Measurements from ENCODE around the gene MAPK8IP1.

MAPK8IP1 gene

GRCh38 chr11:45933846-45934579, 48.6 kb downstream of the MAPK8IP1 start:
- Histone ChIP-seq H3K27ac (ENCODE audit: extremely low read depth, low read depth, low read length) (no peak overlapping the region), H3K4me3 (ENCODE audit: low read depth, low read length) (no peak overlapping the region), H3K9me3 (ENCODE audit: control insufficient read depth, insufficient read depth, low read depth, low read length) (no peaks in the 10 kb centered on the region), H3K4me1 (ENCODE audit: control insufficient read depth, insufficient read depth, low read length) (no peaks in the 10 kb centered on the region), H3K36me3 (ENCODE audit: control insufficient read depth in 2 of 2, insufficient read depth in 1 of 2, low read length in 2 of 2) (peaks cover 0 to 56% of the 10 kb centered on the region in 2 experiments; a peak in 1 of 3 replicates)
- POLR2A ChIA-PET = no interaction called here
- CTCF ChIA-PET = no interaction called here
- TF ChIP-seq, protein P1, sequence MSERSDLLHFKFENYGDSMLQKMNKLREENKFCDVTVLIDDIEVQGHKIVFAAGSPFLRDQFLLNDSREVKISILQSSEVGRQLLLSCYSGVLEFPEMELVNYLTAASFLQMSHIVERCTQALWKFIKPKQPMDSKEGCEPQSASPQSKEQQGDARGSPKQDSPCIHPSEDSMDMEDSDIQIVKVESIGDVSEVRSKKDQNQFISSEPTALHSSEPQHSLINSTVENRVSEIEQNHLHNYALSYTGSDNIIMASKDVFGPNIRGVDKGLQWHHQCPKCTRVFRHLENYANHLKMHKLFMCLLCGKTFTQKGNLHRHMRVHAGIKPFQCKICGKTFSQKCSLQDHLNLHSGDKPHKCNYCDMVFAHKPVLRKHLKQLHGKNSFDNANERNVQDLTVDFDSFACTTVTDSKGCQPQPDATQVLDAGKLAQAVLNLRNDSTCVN (tag by site-specific recombination; optimal IDR thresholded peaks at IDR 0.05) = no peak

GRCh38 chr11:45934580-45935318, 49.3 kb downstream of the MAPK8IP1 start:
- TF ChIP-seq SETDB1 (IDR thresholded peaks at IDR 0.05; ENCODE audit: insufficient read length, low read length) = no peak
- TF ChIP-seq ZNF791 (tag by site-specific recombination; IDR thresholded peaks at IDR 0.05) = no peak
- TF ChIP-seq ZNF600 (tag by site-specific recombination; IDR thresholded peaks at IDR 0.05) = no peak
- no peak for TF ChIP-seq ZFHX2 (tag by site-specific recombination; conservative IDR thresholded peaks at IDR 0.05)
- TF ChIP-seq OSR2 (tag by site-specific recombination; IDR thresholded peaks at IDR 0.05) = no peak
- Histone ChIP-seq H3K9me3 (ENCODE audit: control insufficient read depth, insufficient read depth, low read depth, low read length) (no peaks in the 10 kb centered on the region), H3K4me3 (ENCODE audit: low read depth, low read length) (no peak overlapping the region), H3K4me1 (ENCODE audit: control insufficient read depth, insufficient read depth, low read length) (no peaks in the 10 kb centered on the region), H3K27ac (ENCODE audit: extremely low read depth, low read depth, low read length) (no peak overlapping the region), H3K36me3 (ENCODE audit: control insufficient read depth in 2 of 2, insufficient read depth in 1 of 2, low read length in 2 of 2) (peaks cover 0 to 56% of the 10 kb centered on the region in 2 experiments; a peak in 1 of 3 replicates)
- CTCF ChIA-PET = no interaction called here
- POLR2A ChIA-PET = interaction anchor here (0.7 kb wide), 1 partner anchor 71 kb away, joined by 6 read pairs; no protein-coding TSS in a partner anchor

DNA sequence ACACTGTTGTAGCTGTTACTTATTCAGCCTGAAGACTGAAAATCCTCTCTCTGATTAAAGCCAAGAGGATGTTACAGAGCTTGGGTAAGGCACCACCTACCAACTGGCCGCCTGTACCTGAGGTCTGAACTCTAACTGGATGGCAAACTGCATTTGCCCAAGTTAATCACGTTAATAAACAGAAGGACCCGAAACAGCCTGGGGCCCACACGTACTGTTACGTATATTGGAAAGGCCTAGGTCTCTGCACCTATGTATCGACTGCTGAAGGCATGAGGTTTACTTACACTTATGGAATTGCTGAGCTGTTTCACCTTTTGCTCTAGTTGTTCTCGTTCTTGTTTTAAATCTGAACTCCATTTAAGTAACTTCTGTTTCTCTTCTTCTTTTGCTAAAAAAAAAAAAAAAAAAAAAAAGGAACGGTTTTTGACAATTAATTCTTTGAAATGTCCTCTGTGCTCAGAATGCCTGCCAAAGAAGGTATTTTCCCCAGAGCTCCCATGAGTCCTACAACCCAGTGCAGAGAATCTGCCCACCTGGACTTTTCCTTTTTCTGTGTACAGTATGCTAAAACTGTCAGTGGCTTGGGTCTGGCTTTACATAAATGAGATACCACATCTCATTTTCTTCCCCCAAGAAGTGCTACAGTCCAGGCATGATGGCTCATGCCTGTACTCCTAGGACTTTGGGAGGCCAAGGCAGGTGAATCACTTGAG, 50.1 kb downstream of the MAPK8IP1 start:
- CTCF ChIA-PET = interaction anchor here (0.9 kb wide), 1 partner anchor 30 kb away, joined by 3 read pairs; no protein-coding TSS in a partner anchor
- H3K4me1 ChIP-seq (ENCODE audit: control insufficient read depth, insufficient read depth, low read length) = no peaks in the 10 kb centered on the region
- no peak overlapping the region for H3K4me3 ChIP-seq (ENCODE audit: low read depth, low read length)
- POLR2A ChIA-PET = interaction anchor here (0.7 kb wide), 1 partner anchor 72 kb away, joined by 6 read pairs; no protein-coding TSS in a partner anchor
- H3K27ac ChIP-seq (ENCODE audit: extremely low read depth, low read depth, low read length) = no peak overlapping the region
- no peaks in the 10 kb centered on the region for H3K9me3 ChIP-seq (ENCODE audit: control insufficient read depth, insufficient read depth, low read depth, low read length)
- peaks cover 0 to 56% of the 10 kb centered on the region in 2 experiments; a peak in 1 of 3 replicates for H3K36me3 ChIP-seq (ENCODE audit: control insufficient read depth in 2 of 2, insufficient read depth in 1 of 2, low read length in 2 of 2)
- TF ChIP-seq HOXA7 (CRISPR knock-in tag; IDR thresholded peaks at IDR 0.05; ENCODE audit: borderline replicate concordance) (no peak), AEBP2 (tag by site-specific recombination; IDR thresholded peaks at IDR 0.05; ENCODE audit: borderline replicate concordance) (no peak), ZNF530 (tag by site-specific recombination; IDR thresholded peaks at IDR 0.05; ENCODE audit: low read depth) (no peak), ZNF529 (tag by site-specific recombination; IDR thresholded peaks at IDR 0.05; ENCODE audit: insufficient replicate concordance) (no peak), ZNF571 (tag by site-specific recombination; IDR thresholded peaks at IDR 0.05) (no peak), FEZF1 (tag by site-specific recombination; IDR thresholded peaks at IDR 0.05) (no peak), ZNF211 (tag by site-specific recombination; IDR thresholded peaks at IDR 0.05; ENCODE audit: low read depth) (no peak), ZFP3 (tag by site-specific recombination; IDR thresholded peaks at IDR 0.05; ENCODE audit: low read depth) (no peak), ZNF341 (tag by site-specific recombination; IDR thresholded peaks at IDR 0.05; ENCODE audit: low read depth) (no peak), ZNF202 (tag by site-specific recombination; IDR thresholded peaks at IDR 0.05; ENCODE audit: borderline replicate concordance) (no peak), ZNF274 (IDR thresholded peaks at IDR 0.05; ENCODE audit: low read length) (no peak), ZNF274 (tag by site-specific recombination; IDR thresholded peaks at IDR 0.05; ENCODE audit: borderline replicate concordance) (no peak), ZSCAN18 (tag by site-specific recombination; IDR thresholded peaks at IDR 0.05) (no peak), HOXD13 (CRISPR knock-in tag; IDR thresholded peaks at IDR 0.05; ENCODE audit: borderline replicate concordance) (no peak), TRIM28 (IDR thresholded peaks at IDR 0.05; ENCODE audit: borderline replicate concordance, low read length) (no peak), ZNF707 (tag by site-specific recombination; IDR thresholded peaks at IDR 0.05) (no peak), ZBTB48 (tag by site-specific recombination; IDR thresholded peaks at IDR 0.05) (no peak), ZNF76 (tag by site-specific recombination; IDR thresholded peaks at IDR 0.05; ENCODE audit: borderline replicate concordance, low read depth) (no peak)

Data from HEK293 (cell line).